Fibroblast of skin of back (primary cell): ENCODE results near the gene CLK1.
"Not testable (repeated sequence)": the region's sequence is repeated elsewhere in the genome, so short reads cannot be mapped to it uniquely, and the experiment has no call there.

Experiments
- DNase-seq: peaks from one replicate; pipeline ENCODE4 v3.0.0-alpha.2; 2013

The CLK1 gene

GRCh38 chr2:200851398-200852248 is 12.8 kb downstream of the CLK1 start:
- no peak for DNase-seq

DNA sequence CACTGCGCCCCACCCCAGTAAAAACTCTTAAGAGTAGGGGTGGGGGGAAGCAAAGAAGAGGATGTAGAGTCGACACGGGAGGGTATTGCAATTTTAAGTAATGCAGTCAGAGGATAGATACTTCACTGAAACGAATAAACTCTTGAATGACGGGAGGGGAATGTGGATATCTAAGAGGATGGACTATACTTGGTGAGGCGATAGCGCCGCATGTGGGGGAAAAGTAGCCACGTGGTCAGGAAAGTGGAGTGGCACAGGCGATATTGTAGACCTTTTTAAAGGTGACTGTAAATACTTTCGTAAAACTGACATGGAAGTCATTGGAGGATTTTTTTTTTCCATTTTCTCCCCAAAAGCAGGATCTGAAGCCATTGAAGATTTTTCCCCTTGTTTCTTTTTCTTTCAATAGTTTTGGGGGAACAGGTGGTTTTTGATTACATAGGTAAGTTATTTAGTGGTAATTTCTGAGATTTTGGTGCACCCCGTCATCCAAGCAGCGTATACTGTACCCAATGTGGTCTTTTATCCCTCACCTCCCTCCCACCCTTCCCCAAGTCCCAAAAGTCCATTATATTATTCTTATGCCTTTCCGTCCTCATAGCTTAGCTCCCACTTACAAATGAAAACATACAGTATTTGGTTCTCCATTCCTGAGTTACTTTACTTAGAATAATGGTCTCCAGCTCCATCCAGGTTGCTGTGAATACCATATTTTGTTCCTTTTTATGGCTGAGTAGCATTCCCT is 13.8 kb downstream of the CLK1 start:
- no peak for DNase-seq

DNA sequence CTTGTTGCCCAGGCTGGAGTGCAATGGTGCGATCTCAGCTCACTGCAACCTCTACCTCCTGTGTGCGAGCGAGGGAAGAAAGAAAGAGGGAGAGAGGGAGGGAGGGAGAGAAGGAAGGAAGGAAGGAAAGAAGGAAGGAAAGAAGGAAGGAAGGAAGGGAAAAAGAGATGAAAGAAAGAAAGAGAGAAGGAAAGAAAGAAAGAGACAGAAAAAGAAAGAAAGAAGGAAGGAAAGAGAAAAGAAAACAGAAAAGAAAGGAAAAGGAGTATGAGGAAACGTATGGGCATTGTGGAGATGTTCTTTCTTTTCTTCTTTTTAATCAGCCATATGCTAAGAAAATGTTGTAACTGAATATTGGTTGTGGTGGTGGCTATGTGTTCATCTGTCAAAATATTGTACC is 16.5 kb downstream of the CLK1 start:
- DNase-seq: no peak

DNA sequence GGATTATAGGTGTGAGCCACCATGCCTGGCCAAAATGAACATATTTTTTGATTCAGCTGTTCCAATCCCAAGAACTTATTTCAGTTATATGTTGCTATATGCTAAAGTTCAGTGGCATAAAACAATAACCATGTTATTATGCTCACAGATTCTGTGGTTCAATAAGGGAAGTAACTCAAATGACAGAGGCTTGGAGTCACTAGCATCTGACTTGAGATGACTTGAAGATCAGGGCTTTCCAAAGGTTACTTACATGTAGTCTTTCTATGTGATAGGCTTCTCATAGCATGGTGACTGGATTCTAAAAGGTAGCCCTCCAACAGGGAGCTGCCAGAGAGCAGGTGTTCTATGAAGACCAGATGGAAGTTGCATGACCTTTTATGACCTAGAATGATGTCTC is 17.2 kb downstream of the CLK1 start:
- DNase-seq: no peak

GRCh38 chr2:200845669-200846325 is 18.7 kb downstream of the CLK1 start:
- DNase-seq: no peak

DNA sequence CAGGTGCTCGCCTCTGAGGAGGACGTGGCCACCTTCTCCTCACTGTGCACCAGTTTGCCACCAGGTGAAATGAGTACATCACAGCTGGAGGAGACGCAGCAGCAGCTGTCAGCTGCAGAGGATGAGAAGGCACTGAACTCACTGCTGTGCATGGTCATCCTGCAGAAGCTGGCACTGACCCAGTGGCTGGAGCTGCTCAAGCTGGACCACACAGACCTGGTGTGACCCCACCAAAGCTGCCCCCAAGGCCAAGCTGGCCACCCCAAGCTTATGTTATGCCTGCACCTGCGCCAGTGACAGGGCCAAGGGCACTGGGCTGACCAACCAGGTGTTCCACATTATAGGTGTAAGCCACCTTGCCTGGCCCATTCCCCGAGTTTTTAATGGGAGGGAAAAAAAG is 19.3 kb downstream of the CLK1 start:
- DNase-seq: no peak

DNA sequence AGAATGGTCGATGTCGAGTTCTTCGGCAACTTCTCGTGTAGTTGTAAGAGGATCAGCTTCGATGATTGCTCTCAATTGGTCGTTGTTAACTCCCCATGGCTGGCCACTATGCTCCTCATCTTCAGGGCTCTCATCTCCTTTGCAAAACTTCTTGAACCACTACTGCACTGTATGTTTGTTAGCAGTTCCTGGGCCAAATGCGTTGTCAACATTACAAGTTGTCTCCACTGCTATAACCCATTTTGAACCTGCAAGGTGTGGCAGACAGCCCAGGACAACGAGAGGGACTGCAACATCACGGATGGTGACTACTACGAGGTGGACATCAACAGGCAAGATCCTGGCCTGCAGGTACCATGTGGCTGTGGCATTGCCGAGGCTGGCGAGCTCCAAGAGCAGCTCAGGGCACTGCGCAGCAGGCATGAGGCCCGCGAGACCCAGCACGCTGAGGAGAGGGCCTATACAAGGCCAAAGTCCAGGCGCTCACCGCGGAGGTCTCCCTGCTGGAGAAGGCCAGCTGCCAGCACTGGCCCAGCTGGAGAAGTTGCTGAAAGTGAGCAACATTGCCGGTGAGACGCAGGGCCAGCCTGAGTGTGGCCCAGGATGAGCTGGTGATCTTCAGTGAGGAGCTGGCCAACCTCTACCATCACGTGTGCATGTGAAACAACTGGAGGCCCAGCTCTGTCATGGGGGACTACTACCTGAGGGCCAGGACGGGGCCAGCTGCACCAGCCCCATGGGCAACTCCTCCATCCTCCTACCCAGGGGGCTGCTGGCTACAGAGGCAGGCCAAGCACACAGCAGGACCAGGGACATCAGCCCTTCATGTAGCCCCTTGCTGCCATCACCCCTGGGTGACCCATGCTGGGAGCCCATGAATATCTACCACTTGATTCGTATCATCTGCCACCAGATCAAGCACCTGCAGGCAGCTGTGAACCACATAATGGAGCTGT is 20.2 kb downstream of the CLK1 start:
- no peak for DNase-seq

- DNase-seq: no peak
Measured at GRCh38 chr2:200839513-200839912, 24.9 kb downstream of the CLK1 start.

GRCh38 chr2:200834701-200835100 is 29.8 kb downstream of the CLK1 start:
- no peak for DNase-seq

GRCh38 chr2:200829258-200829655 is 35.2 kb downstream of the CLK1 start:
- no peak for DNase-seq

DNA sequence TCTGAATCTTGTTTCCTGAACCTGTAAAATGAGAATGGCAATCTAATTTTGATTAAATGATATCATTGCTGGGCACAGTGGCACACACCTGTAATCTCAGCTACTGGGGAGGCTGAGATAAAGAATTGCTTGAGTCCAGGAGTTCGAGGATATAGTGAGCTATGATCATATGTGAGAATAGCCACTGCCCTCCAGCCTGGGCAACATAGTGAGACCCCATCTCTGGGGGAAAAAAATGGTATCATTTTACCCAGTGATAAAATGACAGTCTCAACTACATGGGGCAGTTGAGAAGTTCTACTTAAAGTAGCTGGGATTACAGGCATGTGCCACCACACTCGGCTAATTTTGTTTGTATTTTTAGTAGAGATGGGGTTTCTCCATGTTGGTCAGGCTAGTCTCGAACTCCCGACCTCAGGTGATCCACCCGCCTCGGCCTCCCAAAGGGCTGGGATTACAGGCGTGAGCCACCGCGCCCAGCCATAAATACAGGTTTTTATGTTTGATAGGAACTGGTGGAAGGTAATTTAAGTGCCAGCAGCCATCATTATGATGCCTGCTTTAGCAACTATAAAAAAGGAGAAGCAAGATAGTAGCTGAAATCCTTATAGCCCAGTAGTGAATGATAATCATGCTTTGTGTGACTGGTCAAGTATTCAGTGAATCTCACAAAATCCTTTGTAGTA is 35.7 kb downstream of the CLK1 start:
- DNase-seq: no peak

GRCh38 chr2:200828104-200828503 is 36.4 kb downstream of the CLK1 start:
- no peak for DNase-seq

GRCh38 chr2:200821686-200822245 is 42.7 kb downstream of the CLK1 start:
- DNase-seq: no peak

- no peak for DNase-seq
Measured at GRCh38 chr2:200820573-200821234, 43.8 kb downstream of the CLK1 start.

DNA sequence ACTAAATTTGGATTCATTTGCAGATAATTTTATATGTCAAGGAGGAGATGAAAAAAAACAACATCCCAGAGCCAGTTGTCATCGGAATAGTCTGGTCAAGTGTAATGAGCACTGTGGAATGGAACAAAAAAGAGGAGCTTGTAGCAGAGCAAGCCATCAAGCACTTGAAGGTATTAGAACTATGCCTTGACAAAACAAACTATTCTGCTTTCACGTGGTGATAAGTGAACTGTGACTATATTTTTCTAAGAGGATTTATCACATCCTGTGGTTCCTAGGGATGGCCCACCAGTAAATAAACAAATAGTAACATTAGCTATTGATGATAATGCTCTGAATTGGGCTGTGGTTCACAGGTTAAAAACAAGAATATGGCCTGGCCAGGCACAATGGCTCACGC is 45.7 kb downstream of the CLK1 start:
- DNase-seq: not testable (repeated sequence)

GRCh38 chr2:200814917-200815316 is 49.5 kb downstream of the CLK1 start:
- DNase-seq: no peak

- no peak for DNase-seq
Measured at GRCh38 chr2:200814276-200814815, 50.1 kb downstream of the CLK1 start.

GRCh38 chr2:200812122-200813022 is 52.1 kb downstream of the CLK1 start:
- DNase-seq: peak; percentile 70
